Activated CD4-positive, alpha-beta T cell treated with anti-CD3 and anti-CD28 coated beads, Interleukin-2, amount 50 U/mL, for 16 hours (primary cell): ENCODE data around the gene BATF3.
"Not testable (repeated sequence)": the region's sequence is repeated elsewhere in the genome, so short reads cannot be mapped to it uniquely, and the experiment has no call there.

Experiments
- DNase-seq: peaks from one replicate; pipeline ENCODE4 v3.0.0-alpha.2; 2020

The BATF3 gene

GRCh38 chr1:212684076-212684475 is 15.6 kb downstream of the BATF3 start:
- DNase-seq, result no peak

- peak; percentile 92 for DNase-seq
Measured at GRCh38 chr1:212683357-212683722, 16.3 kb downstream of the BATF3 start.

GRCh38 chr1:212680680-212681389 is 18.8 kb downstream of the BATF3 start:
- peak; percentile 49 for DNase-seq

- DNase-seq, result peak; percentile 91
Measured at GRCh38 chr1:212678456-212679410, 20.9 kb downstream of the BATF3 start.

GRCh38 chr1:212677573-212677972 is 22.1 kb downstream of the BATF3 start:
- no peak for DNase-seq

- no peak for DNase-seq
Measured at GRCh38 chr1:212677136-212677535, 22.5 kb downstream of the BATF3 start.

GRCh38 chr1:212675675-212676074 is 24.0 kb downstream of the BATF3 start:
- DNase-seq, result no peak

- no peak for DNase-seq
Measured at GRCh38 chr1:212674872-212675271, 24.8 kb downstream of the BATF3 start.

- DNase-seq, result no peak
Measured at GRCh38 chr1:212671342-212672031, 28.2 kb downstream of the BATF3 start.

GRCh38 chr1:212670882-212671281 is 28.8 kb downstream of the BATF3 start:
- DNase-seq, result no peak

- DNase-seq, result no peak
Measured at GRCh38 chr1:212670301-212670700, 29.3 kb downstream of the BATF3 start.

GRCh38 chr1:212669600-212669999 is 30.0 kb downstream of the BATF3 start:
- DNase-seq, result no peak

GRCh38 chr1:212669102-212669501 is 30.5 kb downstream of the BATF3 start:
- no peak for DNase-seq

- no peak for DNase-seq
Measured at GRCh38 chr1:212668477-212668876, 31.2 kb downstream of the BATF3 start.

- peak; percentile 63 for DNase-seq
Measured at GRCh38 chr1:212667223-212668139, 32.2 kb downstream of the BATF3 start.

- DNase-seq, result no peak
Measured at GRCh38 chr1:212666116-212666775, 33.4 kb downstream of the BATF3 start.

GRCh38 chr1:212665241-212666115 is 34.2 kb downstream of the BATF3 start:
- peak; percentile 88 for DNase-seq

GRCh38 chr1:212664409-212665199 is 35.0 kb downstream of the BATF3 start:
- no peak for DNase-seq

GRCh38 chr1:212658250-212658649 is 41.4 kb downstream of the BATF3 start:
- DNase-seq, result not testable (repeated sequence)

- peak; percentile 30 for DNase-seq
Measured at GRCh38 chr1:212656730-212657129, 42.9 kb downstream of the BATF3 start.
